Activated CD4-positive, alpha-beta T cell treated with anti-CD3 and anti-CD28 coated beads, Interleukin-2, amount 50 U/mL, for 24 hours (primary cell): ENCODE results near the gene ARAP1.
"Not testable (repeated sequence)": the region's sequence is repeated elsewhere in the genome, so short reads cannot be mapped to it uniquely, and the experiment has no call there.

Experiments
- DNase-seq, 2 donors: peaks; one replicate each; pipeline ENCODE4 v3.0.0-alpha.2; 2020; ENCODE audit warnings: low read depth in 1 of 2, low spot score in 1 of 2

ARAP1 gene

GRCh38 chr11:72752088-72752914 lies at the start of gene ARAP1:
ARAP1 (minus strand) TSS chr11:72752408; CDS start chr11:72727128, 25,280 bp downstream.
- DNase-seq: peak; percentile 50 to 56

GRCh38 chr11:72799441-72799840 lies 47.2 kb upstream of the ARAP1 start:
- no peak for DNase-seq

- DNase-seq: no peak
Observed at GRCh38 chr11:72798361-72798760, 46.2 kb upstream of the ARAP1 start.

GRCh38 chr11:72793425-72794367 lies 41.5 kb upstream of the ARAP1 start, which contains the start of gene STARD10:
STARD10 (minus strand) TSS chr11:72794047; CDS start chr11:72781181, 12,866 bp downstream.
- DNase-seq: peak; percentile 87 to 91

- DNase-seq: no peak
Observed at GRCh38 chr11:72793076-72793424, 40.8 kb upstream of the ARAP1 start.

GRCh38 chr11:72792437-72793021 lies 40.3 kb upstream of the ARAP1 start:
- no peak for DNase-seq

GRCh38 chr11:72791228-72791627 lies 39.0 kb upstream of the ARAP1 start:
- not testable (repeated sequence) for DNase-seq

GRCh38 chr11:72789493-72790131 lies 37.4 kb upstream of the ARAP1 start:
- DNase-seq: no peak

GRCh38 chr11:72788241-72788640 lies 36.0 kb upstream of the ARAP1 start:
- DNase-seq: no peak

- DNase-seq: no peak
Observed at GRCh38 chr11:72787216-72788104, 35.3 kb upstream of the ARAP1 start.

- DNase-seq: no peak
Observed at GRCh38 chr11:72786305-72787215, 34.4 kb upstream of the ARAP1 start.

GRCh38 chr11:72784662-72785061 lies 32.5 kb upstream of the ARAP1 start:
- no peak for DNase-seq

- no peak for DNase-seq
Observed at GRCh38 chr11:72783144-72783905, 31.1 kb upstream of the ARAP1 start.

- no peak for DNase-seq
Observed at GRCh38 chr11:72782081-72782920, 30.1 kb upstream of the ARAP1 start.

- DNase-seq: peak; percentile 21 to 35
Observed at GRCh38 chr11:72781313-72782080, 29.3 kb upstream of the ARAP1 start.

GRCh38 chr11:72781063-72781312 lies 28.8 kb upstream of the ARAP1 start:
- no peak for DNase-seq
